Posterior cingulate gyrus (tissue), 11 donors: ENCODE measurements around the gene POLR2E.

Source experiments
- DNase-seq, 10 donors: peaks; one replicate each; pipeline versions ENCODE4 v3.0.0 to v3.0.0-alpha.2; 2020 to 2021; ENCODE audit warnings: mixed read lengths in 3 of 10
- intact Hi-C: fragments of 100-400 bp; cut with DNase I; formaldehyde crosslinking; loops from one replicate; pipeline ENCODE4 v1.15.1; 2023

POLR2E gene

GRCh38 chr19:1084024-1084868, 10.9 kb downstream of the POLR2E start:
- intact Hi-C loops, result no loop called here
- DNase-seq, result peak in 1 of 10 donors; percentile 61

- intact Hi-C loops, result no loop called here
- DNase-seq, result no peak
Measured at GRCh38 chr19:1082928-1083816, 12.0 kb downstream of the POLR2E start.

- intact Hi-C loops, result no loop called here
- DNase-seq, result no peak
Measured at GRCh38 chr19:1082165-1082927, 12.8 kb downstream of the POLR2E start.

- no peak for DNase-seq
- intact Hi-C loops, result no loop called here
Measured at GRCh38 chr19:1081301-1082164, 13.6 kb downstream of the POLR2E start.

- no peak for DNase-seq
- intact Hi-C loops, result no loop called here
Measured at GRCh38 chr19:1080360-1081161, 14.6 kb downstream of the POLR2E start.

- intact Hi-C loops, result no loop called here
- no peak for DNase-seq
Measured at GRCh38 chr19:1079566-1080111, 15.5 kb downstream of the POLR2E start.

GRCh38 chr19:1076951-1077350, 18.2 kb downstream of the POLR2E start:
- peak in 4 of 10 donors; percentile 31 to 82 (median 50) for DNase-seq
- intact Hi-C loops, result no loop called here

- DNase-seq, result no peak
- intact Hi-C loops, result no loop called here
Measured at GRCh38 chr19:1076046-1076386, 19.2 kb downstream of the POLR2E start.

- intact Hi-C loops, result no loop called here
Measured at GRCh38 chr19:1074544-1075283, 20.5 kb downstream of the POLR2E start.

GRCh38 chr19:1073956-1074517, 21.1 kb downstream of the POLR2E start:
- intact Hi-C loops, result no loop called here
- no peak for DNase-seq

More at GRCh38 chr19:1074544-1075283, 20.5 kb downstream of the POLR2E start:
- DNase-seq, result peak in 9 of 10 donors; percentile 44 to 92 (median 59)

GRCh38 chr19:1073063-1073955, 21.9 kb downstream of the POLR2E start:
- DNase-seq, result no peak

GRCh38 chr19:1072371-1073015, 22.7 kb downstream of the POLR2E start:
- intact Hi-C loops, result no loop called here
- no peak for DNase-seq

More at GRCh38 chr19:1073063-1073955, 21.9 kb downstream of the POLR2E start:
- intact Hi-C loops, result no loop called here

- DNase-seq, result no peak
- intact Hi-C loops, result no loop called here
Measured at GRCh38 chr19:1070931-1071791, 24.0 kb downstream of the POLR2E start.

- no peak for DNase-seq
- intact Hi-C loops, result no loop called here
Measured at GRCh38 chr19:1070576-1070930, 24.6 kb downstream of the POLR2E start.
